GM19025 (cell line): Measurements from ENCODE around the gene DFFB.
"Not testable (repeated sequence)": the region's sequence is repeated elsewhere in the genome, so short reads cannot be mapped to it uniquely, and the experiment has no call there.

ENCODE experiments used
- ATAC-seq: cut with Tn5 transposase; IDR thresholded peaks from one replicate; pipeline ENCODE4 v1.9.1; 2021; ENCODE audit warnings: mild to moderate bottlenecking, low read depth, moderate library complexity; ENCODE audit not compliant: unreplicated experiment

Gene DFFB, protein sequence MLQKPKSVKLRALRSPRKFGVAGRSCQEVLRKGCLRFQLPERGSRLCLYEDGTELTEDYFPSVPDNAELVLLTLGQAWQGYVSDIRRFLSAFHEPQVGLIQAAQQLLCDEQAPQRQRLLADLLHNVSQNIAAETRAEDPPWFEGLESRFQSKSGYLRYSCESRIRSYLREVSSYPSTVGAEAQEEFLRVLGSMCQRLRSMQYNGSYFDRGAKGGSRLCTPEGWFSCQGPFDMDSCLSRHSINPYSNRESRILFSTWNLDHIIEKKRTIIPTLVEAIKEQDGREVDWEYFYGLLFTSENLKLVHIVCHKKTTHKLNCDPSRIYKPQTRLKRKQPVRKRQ

GRCh38 chr1:3856923-3857790 lies at the start of gene DFFB, which contains the start of gene CEP104:
Gene DFFB, plus strand, starts transcription at chr1:3857476. Its CDS starts 128 bp downstream, at chr1:3857604.
Gene CEP104, minus strand, starts transcription at chr1:3857211. Its CDS starts 4,804 bp downstream, at chr1:3852407.
- ATAC-seq: peak; percentile 95

- ATAC-seq: no peak
These were observed 49.5 kb upstream of the DFFB start for GRCh38 chr1:3807769-3808168.

- ATAC-seq: no peak
These were observed 47.6 kb upstream of the DFFB start for GRCh38 chr1:3809680-3810079.

DNA sequence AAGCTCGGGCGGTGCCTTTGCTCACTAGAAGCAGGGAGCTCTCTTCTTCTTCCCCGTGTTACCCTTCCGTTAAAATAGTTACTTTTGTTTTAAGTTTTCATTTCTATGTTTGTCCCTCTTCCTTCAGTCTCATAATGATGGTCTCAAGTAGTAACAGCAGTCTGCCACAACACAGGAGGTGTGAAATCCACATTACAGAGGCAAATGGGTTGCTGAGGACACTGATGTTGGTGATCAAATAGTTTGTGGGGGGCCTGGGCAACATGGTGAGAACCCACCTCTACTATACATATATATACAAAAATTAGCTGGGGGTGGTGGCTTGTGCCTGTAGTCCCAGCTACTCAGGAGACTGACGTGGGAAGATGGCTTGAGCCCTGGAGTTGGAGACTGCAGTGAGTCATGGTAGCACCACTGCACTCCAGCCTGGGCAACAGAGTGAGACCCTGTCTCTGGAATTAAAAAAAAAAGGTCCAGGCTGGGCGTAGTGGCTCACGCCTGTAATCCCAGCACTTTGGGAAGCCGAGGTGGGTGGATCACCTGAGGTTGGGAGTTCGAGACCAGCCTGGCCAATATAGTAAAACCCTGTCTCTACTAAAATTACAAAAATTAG lies 47.0 kb upstream of the DFFB start:
- ATAC-seq: not testable (repeated sequence)

DNA sequence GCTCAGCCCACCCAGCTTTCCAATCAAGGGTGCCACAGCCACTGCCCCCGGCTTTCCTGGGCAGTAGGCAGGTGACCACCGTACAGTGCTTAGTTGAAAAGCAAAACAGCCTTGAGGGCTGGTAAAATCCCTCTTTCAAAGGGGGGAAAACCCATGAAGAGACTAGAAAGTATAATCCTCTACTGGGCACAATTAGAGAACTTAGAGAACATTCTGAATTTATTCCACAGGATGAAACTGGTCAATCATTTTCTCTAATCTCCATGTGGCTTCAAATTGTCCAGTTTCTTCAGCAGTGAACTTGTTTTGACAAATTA lies 45.7 kb upstream of the DFFB start:
- ATAC-seq: no peak

DNA sequence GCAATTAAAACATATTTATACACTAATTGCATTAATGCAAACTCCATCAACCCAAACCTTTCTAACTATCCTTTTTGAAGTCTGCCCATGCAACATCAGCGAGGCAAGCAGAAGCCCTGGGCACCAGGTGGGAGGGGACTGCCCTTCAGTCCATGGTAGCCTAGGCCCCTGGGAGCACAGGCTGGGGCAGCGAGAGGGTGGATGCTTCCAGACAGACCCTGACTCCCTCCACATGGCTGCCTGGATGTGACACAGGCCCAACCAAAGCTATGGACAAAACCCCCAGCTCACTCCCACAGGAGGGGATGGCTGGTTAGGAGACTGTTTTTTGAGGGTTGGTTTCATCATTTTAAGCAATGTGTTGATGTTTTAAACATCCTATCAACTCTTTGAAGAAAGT lies 43.2 kb upstream of the DFFB start:
- ATAC-seq: no peak

DNA sequence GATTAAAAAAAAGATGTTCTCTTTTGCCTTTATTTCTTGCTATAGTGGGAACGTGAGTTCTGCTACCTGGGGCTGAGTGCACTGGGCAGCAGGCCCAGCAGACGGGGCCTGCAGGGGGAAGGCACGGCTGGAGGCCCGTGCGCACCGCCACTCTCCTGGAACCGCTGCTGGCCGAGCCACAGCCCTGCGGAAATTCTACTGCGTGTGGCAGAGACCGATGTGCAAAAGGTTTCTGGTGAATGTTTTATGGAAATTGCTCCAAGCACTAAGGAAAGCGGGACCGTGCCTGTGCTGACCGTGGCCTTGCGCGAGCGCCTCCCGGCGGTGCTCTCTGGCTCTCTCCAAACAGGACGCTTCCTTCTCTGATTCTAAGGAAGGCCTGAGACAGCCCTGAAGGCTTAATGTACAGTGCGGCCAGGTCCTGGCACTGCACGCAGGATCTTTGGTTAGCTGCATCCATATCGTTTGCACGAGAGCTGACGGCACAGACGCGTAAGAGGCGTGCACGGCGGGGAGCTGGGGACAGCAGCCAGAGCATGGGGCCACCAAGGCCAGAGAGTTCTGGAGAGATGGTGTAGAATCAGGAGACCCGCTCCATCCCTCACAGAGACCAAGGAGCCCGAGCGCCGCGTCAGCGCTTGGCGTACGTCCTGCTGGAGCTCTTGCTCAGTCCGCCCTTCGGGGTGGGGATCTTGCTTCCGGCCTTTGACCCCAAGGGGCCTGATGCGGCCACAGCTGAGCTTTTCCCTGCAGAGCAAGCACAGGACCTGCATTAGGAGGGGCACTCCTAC lies 42.3 kb upstream of the DFFB start:
- ATAC-seq: no peak

- no peak for ATAC-seq
These were observed 40.7 kb upstream of the DFFB start for GRCh38 chr1:3816331-3817137.

DNA sequence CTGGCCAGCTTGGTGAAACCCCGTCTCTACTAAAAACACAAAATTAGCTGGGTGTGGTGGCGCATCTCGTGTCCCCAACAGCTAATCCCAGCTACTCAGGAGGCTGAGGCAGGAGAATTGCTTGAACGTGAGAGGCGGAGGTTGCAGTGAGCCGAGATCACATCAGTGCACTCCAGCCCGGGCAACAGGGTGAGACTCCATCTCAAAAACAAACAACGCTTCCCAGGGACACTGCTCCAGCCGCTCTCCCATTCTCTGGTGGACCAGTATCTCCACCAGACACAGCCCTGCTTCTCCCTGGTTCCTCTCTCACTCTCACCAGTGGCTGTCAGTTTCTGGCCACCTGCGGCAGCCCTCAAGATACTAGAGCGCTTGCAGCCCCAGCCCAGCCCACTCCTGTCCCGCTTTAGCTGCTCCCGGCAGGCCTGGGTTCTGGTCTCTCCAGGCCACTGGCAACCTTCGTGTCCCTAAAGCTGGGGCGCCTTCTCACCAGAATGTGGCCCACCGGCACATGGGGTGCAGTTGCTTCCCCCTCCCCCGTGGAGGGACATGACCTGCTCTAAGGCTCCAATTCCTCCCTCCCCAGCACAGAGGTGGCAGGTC lies 40.0 kb upstream of the DFFB start:
- ATAC-seq: no peak

GRCh38 chr1:3817821-3818597 lies 39.3 kb upstream of the DFFB start:
- ATAC-seq: no peak

GRCh38 chr1:3819771-3820200 lies 37.5 kb upstream of the DFFB start:
- no peak for ATAC-seq

DNA sequence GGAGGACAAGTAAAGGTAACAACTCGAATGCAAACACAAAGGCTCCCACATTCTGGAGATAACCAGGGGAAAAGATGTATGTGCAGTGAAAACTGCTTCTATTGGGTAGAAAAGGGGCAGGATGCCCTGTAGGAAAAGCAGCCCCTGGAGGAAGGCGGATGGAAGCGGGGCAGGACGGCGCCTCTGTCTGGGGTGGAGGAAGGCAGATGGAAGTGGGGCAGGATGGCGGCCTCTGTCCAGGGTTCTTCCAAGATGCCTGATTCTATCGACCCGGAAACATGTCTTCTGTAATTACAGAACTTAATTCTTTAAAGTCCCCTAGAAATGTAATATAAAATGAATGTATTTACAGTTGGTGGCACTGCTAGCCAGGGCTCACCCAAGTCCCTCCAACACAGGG lies 37.0 kb upstream of the DFFB start:
- no peak for ATAC-seq

DNA sequence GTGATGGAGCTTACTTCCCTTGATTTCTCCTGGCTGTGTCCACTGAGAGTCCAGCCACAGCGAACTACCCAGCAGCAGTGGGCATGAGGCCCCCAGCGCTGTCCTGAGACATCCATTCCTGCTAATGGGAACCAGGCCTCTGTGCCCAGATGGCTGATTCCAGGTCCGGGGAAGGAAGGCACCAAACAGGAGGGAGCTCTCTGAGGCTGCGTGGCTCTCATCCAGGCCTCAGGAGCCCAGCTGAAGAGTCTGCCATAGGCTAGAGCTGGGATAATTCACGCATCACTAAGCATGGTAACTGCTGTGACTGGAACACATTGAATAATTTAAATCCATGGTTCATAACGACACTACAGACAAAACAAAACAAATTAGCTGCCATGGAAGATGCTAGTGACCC lies 36.3 kb upstream of the DFFB start:
- no peak for ATAC-seq

GRCh38 chr1:3821447-3821846 lies 35.8 kb upstream of the DFFB start:
- ATAC-seq: no peak

GRCh38 chr1:3821908-3822307 lies 35.4 kb upstream of the DFFB start:
- no peak for ATAC-seq

DNA sequence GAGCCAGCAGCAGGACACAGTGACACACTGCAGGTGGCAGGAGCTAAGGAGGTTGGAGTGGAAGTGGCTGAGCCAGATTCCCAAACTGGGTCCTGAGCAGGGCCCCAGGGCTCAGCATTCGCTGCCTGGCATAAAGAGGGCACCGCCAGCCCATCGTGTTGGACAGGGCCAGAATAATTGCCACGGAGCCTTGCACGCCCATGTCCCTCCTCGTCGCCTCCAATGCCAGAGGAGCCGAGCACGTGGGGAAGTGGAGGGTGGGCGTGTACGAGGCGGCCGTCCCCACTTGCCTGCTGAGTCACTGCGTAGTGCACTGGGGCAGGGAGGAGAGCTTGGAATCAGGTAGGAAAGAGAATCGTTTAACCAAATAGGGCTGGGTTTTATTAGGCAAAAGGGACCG lies 34.9 kb upstream of the DFFB start:
- no peak for ATAC-seq

- no peak for ATAC-seq
These were observed 32.6 kb upstream of the DFFB start for GRCh38 chr1:3824650-3825049.

DNA sequence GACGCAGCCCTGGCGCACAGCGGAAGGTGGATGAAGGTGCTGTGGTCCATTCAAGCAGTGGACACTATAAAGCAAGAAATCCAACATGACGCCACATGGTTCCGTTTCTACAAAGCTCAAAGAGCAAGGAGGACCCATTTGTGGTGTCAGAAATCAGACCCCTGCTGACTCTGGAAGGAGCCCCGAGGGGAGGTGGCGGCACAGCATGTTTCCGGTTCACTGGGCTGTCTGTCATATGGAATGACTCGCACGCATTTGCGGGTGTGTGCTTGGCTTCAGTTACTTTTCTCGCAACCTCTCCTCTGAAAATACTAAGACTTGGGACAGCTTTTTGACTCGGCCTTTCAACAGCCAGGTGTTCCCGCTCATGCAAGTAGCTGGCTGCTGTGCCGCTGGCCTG lies 31.9 kb upstream of the DFFB start:
- ATAC-seq: no peak
